CD14-positive monocyte (primary cell): ENCODE results near the gene TBC1D2. TPM values are rescaled to one million over a fixed set of nuclear protein-coding genes. Genes with fewer than 3 reads are reported as not detected.

Experiments used
- DNase-seq, 3 donors: peaks; one replicate each; pipeline ENCODE4 v3.0.0-alpha.2; 2011 to 2022
- H2AFZ ChIP-seq: 2 replicates; pipeline ENCODE4 v1.6.0; 2012; ENCODE audit warnings: mild to moderate bottlenecking, low read depth, low read length, inconsistent platforms; ENCODE audit not compliant: insufficient read depth, poor library complexity, severe bottlenecking
- H3K27ac ChIP-seq, 2 donors: 1 replicate in 1 of 2; 2 replicates in 1 of 2; pipeline ENCODE4 v1.5.1; 2012 to 2013; ENCODE audit warnings: low read length in 2 of 2, control low read depth in 1 of 2, inconsistent platforms in 1 of 2, low read depth in 1 of 2, mild to moderate bottlenecking in 1 of 2
- H3K27me3 ChIP-seq, 2 donors: one replicate each; pipeline versions ENCODE4 v1.6.0 to v1.6.1; 2011 to 2013; ENCODE audit warnings: low read length in 2 of 2; ENCODE audit not compliant: control insufficient read depth in 2 of 2, insufficient read depth in 2 of 2
- H3K36me3 ChIP-seq, 2 donors: replicated peaks in 1 of 2; 1 replicate in 1 of 2; 2 replicates in 1 of 2; pipeline versions ENCODE4 v1.5.1 to v1.6.1; 2012 to 2013; ENCODE audit warnings: low read length in 2 of 2, control low read depth in 1 of 2, inconsistent platforms in 1 of 2, mild to moderate bottlenecking in 1 of 2; ENCODE audit not compliant: insufficient read depth in 2 of 2, control insufficient read depth in 1 of 2
- H3K4me1 ChIP-seq, 2 donors: 1 replicate in 1 of 2; 2 replicates in 1 of 2; pipeline versions ENCODE4 v1.5.1 to v1.6.1; 2012 to 2013; ENCODE audit warnings: low read length in 2 of 2, control low read depth in 1 of 2, inconsistent platforms in 1 of 2, mild to moderate bottlenecking in 1 of 2, moderate library complexity in 1 of 2; ENCODE audit not compliant: insufficient read depth in 2 of 2, control insufficient read depth in 1 of 2
- H3K4me2 ChIP-seq: replicated peaks from 2 replicates; pipeline ENCODE3; 2012; ENCODE audit warnings: low read length, moderate library complexity, mild to moderate bottlenecking; ENCODE audit not compliant: poor library complexity, severe bottlenecking; ENCODE audit errors: extremely low read depth
- H3K4me3 ChIP-seq, 3 experiments: fragments of 200-600 bp in 1 of 3; sonication (generic) in 1 of 3; replicated peaks in 1 of 3; 1 replicate in 2 of 3; 2 replicates in 1 of 3; pipeline ENCODE4 v1.5.1; 2011 to 2013; ENCODE audit warnings: low read length in 3 of 3, mild to moderate bottlenecking in 3 of 3, control low read depth in 2 of 3, low read depth in 2 of 3, inconsistent platforms in 1 of 3, moderate library complexity in 1 of 3
- H3K79me2 ChIP-seq: 2 replicates; pipeline ENCODE4 v1.6.0; 2012; ENCODE audit warnings: mild to moderate bottlenecking, control low read depth, inconsistent platforms, low read length, moderate library complexity; ENCODE audit not compliant: insufficient read depth
- H3K9ac ChIP-seq: 2 replicates; pipeline ENCODE4 v1.6.0; 2017; ENCODE audit warnings: low read length, mild to moderate bottlenecking; ENCODE audit not compliant: insufficient read depth, poor library complexity, severe bottlenecking
- H3K9me3 ChIP-seq, 2 donors: replicated peaks in 1 of 2; 1 replicate in 1 of 2; 2 replicates in 1 of 2; pipeline versions ENCODE4 v1.5.1 to v1.6.1; 2012 to 2013; ENCODE audit warnings: low read length in 2 of 2, control low read depth in 1 of 2; ENCODE audit not compliant: control insufficient read depth in 1 of 2, insufficient read depth in 1 of 2
- H4K20me1 ChIP-seq: 2 replicates; pipeline ENCODE4 v1.6.0; 2012; ENCODE audit warnings: mild to moderate bottlenecking, low read length, control low read depth, moderate library complexity; ENCODE audit not compliant: insufficient read depth
- H3K27ac Mint-ChIP-seq, 7 donors: one replicate each; pipeline ENCODE4 v1.8.0; 2020; ENCODE audit warnings: mild to moderate bottlenecking in 7 of 7, mixed read lengths in 7 of 7, moderate library complexity in 6 of 7, inconsistent platforms in 2 of 7
- H3K27me3 Mint-ChIP-seq, 3 donors: one replicate each; pipeline ENCODE4 v1.8.0; 2021 to 2022; ENCODE audit warnings: low read depth in 3 of 3, mild to moderate bottlenecking in 3 of 3, mixed read lengths in 3 of 3, moderate library complexity in 3 of 3, inconsistent platforms in 1 of 3
- H3K36me3 Mint-ChIP-seq, 2 donors: one replicate each; pipeline ENCODE4 v1.8.0; 2020; ENCODE audit warnings: mixed read lengths in 2 of 2, inconsistent platforms in 1 of 2, mild to moderate bottlenecking in 1 of 2
- H3K4me1 Mint-ChIP-seq: one replicate; pipeline ENCODE4 v1.8.0; 2020; ENCODE audit warnings: mild to moderate bottlenecking, mixed read lengths
- H3K4me3 Mint-ChIP-seq, 2 donors: one replicate each; pipeline ENCODE4 v1.8.0; 2020; ENCODE audit warnings: mild to moderate bottlenecking in 2 of 2, mixed read lengths in 2 of 2, moderate library complexity in 1 of 2
- H3K9me3 Mint-ChIP-seq, 7 donors: one replicate each; pipeline ENCODE4 v1.8.0; 2020 to 2022; ENCODE audit warnings: mixed read lengths in 7 of 7, mild to moderate bottlenecking in 6 of 7, moderate library complexity in 6 of 7, inconsistent platforms in 2 of 7
- WGBS: methylation state at CpG from one replicate; pipeline ENCODE4 v1.1.5; 2013; ENCODE audit warnings: missing lambda C conversion rate; ENCODE audit not compliant: insufficient coverage; 5-methylcytosine and 5-hydroxymethylcytosine counted together
- intact Hi-C, 2 donors: fragments of 100-400 bp; cut with micrococcal nuclease; formaldehyde crosslinking; loops; one replicate each; pipeline versions ENCODE4 v1.15.0 to v1.15.1; 2023
- polyA plus RNA-seq, 3 donors: library from polyadenylated mRNA; depleted of rRNA in 1 of 3; unstranded in 2 of 3; stranded (reverse) in 1 of 3; fragments of 300-500 nt in 2 of 3; fragments of >200 nt in 1 of 3; fragmentation: Illumina TruSeq in 2 of 3; gene quantifications; 1 replicate in 2 of 3; 2 replicates in 1 of 3; pipeline ENCODE4 v1.2.3, GENCODE V29; 2012 to 2021
- TF ChIP-seq, protein P1 (sequence below): fragments of 200-600 bp; IDR thresholded peaks from one replicate; pipeline ENCODE4 v1.8.0; 2022; ENCODE audit warnings: antibody characterized with exemption, mild to moderate bottlenecking

The TBC1D2 gene
- polyA plus RNA-seq, 3 donors = 23.2 to 55.7 (median 34.4) TPM

DNA sequence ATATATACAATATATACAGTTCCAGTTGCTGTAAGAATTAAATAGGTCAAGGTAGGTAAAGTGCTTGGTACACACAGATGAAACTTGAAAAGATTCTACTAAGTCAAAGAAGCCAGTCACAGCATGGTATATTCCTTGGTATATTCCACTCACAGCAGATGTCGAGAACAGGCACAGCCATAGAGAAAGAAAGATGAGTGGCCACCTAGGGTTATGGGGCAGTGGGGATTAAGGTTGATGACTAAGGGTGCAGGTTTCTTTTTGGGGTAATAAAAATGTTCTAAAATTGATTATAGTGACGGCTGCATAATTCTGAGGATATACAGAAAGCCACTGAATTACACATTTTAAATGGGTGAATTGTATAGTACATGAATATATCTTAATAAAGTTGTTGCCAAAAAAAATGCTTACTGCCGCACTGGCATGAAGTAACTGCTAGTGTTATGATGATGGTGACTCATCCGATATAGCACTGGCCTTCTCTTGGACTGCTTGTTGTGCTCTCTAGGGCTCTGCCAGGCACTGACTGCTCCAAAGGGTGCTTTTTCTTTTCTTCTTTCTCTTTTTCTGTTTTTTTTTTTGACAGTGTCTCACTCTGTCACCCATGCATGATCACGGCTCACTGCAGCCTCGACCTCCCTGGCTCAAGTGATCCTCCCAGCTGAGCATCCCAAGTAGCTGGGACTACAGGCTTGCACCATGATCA, 23.5 kb downstream of the TBC1D2 start:
- H3K27me3 ChIP-seq = no peaks in the 10 kb centered on the region
- no peaks in the 10 kb centered on the region for H3K27me3 Mint-ChIP-seq
- H3K27ac Mint-ChIP-seq = peak overlapping the region in 5 of 7 donors; percentile 21 to 88 (median 59)
- peaks cover 16% of the 10 kb centered on the region for H3K4me1 Mint-ChIP-seq
- H3K79me2 ChIP-seq = peaks cover 48% of the 10 kb centered on the region
- no peak overlapping the region for H3K4me2 ChIP-seq
- no peak overlapping the region for H3K4me3 Mint-ChIP-seq
- H2AFZ ChIP-seq = no peak overlapping the region
- H3K4me3 ChIP-seq = no peak overlapping the region
- 90% methylated on average over 3 of the region's 6 CpGs for WGBS
- no peak overlapping the region for H3K9ac ChIP-seq
- peaks cover 4% of the 10 kb centered on the region in 2 donors for H3K4me1 ChIP-seq
- TF ChIP-seq, protein P1, sequence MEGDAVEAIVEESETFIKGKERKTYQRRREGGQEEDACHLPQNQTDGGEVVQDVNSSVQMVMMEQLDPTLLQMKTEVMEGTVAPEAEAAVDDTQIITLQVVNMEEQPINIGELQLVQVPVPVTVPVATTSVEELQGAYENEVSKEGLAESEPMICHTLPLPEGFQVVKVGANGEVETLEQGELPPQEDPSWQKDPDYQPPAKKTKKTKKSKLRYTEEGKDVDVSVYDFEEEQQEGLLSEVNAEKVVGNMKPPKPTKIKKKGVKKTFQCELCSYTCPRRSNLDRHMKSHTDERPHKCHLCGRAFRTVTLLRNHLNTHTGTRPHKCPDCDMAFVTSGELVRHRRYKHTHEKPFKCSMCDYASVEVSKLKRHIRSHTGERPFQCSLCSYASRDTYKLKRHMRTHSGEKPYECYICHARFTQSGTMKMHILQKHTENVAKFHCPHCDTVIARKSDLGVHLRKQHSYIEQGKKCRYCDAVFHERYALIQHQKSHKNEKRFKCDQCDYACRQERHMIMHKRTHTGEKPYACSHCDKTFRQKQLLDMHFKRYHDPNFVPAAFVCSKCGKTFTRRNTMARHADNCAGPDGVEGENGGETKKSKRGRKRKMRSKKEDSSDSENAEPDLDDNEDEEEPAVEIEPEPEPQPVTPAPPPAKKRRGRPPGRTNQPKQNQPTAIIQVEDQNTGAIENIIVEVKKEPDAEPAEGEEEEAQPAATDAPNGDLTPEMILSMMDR = no peak
- peaks cover 83 to 96% of the 10 kb centered on the region in 2 donors for H3K36me3 Mint-ChIP-seq
- no peak for DNase-seq
- H3K36me3 ChIP-seq = peaks cover 83 to 98% of the 10 kb centered on the region in 2 donors
- peak overlapping the region in 1 of 2 donors; percentile 52 for H3K27ac ChIP-seq
- intact Hi-C loops = no loop called here
- no peaks in the 10 kb centered on the region for H3K9me3 ChIP-seq
- no peaks in the 10 kb centered on the region for H3K9me3 Mint-ChIP-seq
- H4K20me1 ChIP-seq = peaks cover 66% of the 10 kb centered on the region

DNA sequence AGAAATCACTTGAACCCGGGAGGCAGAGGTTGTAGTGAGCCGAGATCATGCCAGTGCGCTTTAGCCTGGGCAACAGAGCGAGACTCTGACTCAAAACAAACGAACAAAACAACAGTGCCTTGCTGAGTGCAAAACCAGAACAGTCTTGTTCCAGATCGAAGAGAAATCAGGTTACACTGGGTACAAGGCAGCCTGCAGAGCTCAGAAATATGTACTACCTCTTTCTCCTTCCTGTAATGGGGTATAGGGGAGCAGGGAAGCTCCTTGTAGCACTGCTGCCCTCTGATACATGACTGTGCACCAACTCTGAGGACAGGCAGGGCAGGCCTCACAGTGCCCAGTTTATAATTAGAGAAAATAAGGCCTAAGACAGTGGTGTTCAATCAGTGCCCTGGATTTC, 24.7 kb downstream of the TBC1D2 start:
- peak overlapping the region in 6 of 7 donors; percentile 71 to 89 (median 82) for H3K27ac Mint-ChIP-seq

More for the DNA sequence above, 24.7 kb downstream of the TBC1D2 start:
- H3K36me3 ChIP-seq = peaks cover 88 to 100% of the 10 kb centered on the region in 2 donors
- peaks cover 63% of the 10 kb centered on the region for H4K20me1 ChIP-seq
- H3K4me2 ChIP-seq = no peak overlapping the region
- WGBS = 100% methylated on average over 1 of the region's 6 CpGs
- H3K4me1 Mint-ChIP-seq = peaks cover 13% of the 10 kb centered on the region
- TF ChIP-seq, protein P1 = no peak
- H3K9ac ChIP-seq = no peak overlapping the region
- no peaks in the 10 kb centered on the region for H3K4me1 ChIP-seq
- intact Hi-C loops = no loop called here
- no peak overlapping the region for H3K4me3 ChIP-seq
- H3K27me3 ChIP-seq = no peaks in the 10 kb centered on the region
- H3K36me3 Mint-ChIP-seq = peaks cover 88 to 96% of the 10 kb centered on the region in 2 donors
- H3K27me3 Mint-ChIP-seq = no peaks in the 10 kb centered on the region
- no peak overlapping the region for H2AFZ ChIP-seq
- no peak overlapping the region for H3K4me3 Mint-ChIP-seq
- H3K9me3 Mint-ChIP-seq = no peaks in the 10 kb centered on the region
- H3K27ac ChIP-seq = peak overlapping the region in 1 of 2 donors; percentile 52
- no peaks in the 10 kb centered on the region for H3K9me3 ChIP-seq
- no peak for DNase-seq
- H3K79me2 ChIP-seq = peaks cover 36% of the 10 kb centered on the region
